ENCODE results near the gene IL20.

Gene IL20

GRCh38 chr1:206828765-206829164, 36.7 kb upstream of the IL20 start:
- no peak overlapping the region for H2BK5ac ChIP-seq (ENCODE audit: low read depth, low read length, poor library complexity, severe bottlenecking)
- H4K91ac ChIP-seq (ENCODE audit: low read length): no peak overlapping the region
- no peak overlapping the region for H3K9ac ChIP-seq (ENCODE audit: low read length)
- no peak overlapping the region for H2AK5ac ChIP-seq (ENCODE audit: low read length, severe bottlenecking)
- no peak overlapping the region for H2BK15ac ChIP-seq (ENCODE audit: low read depth, poor library complexity, severe bottlenecking)
- no peak overlapping the region for H2BK12ac ChIP-seq (ENCODE audit: low read length in 2 of 2)
- no peaks in the 10 kb centered on the region for H3K9me3 ChIP-seq (ENCODE audit: control insufficient read depth, low read length)
- no peaks in the 10 kb centered on the region for H3K36me3 ChIP-seq (ENCODE audit: control insufficient read depth in 1 of 2, insufficient read depth in 2 of 2, low read depth in 1 of 2, low read length in 2 of 2)
- WGBS: 94% methylated on average over 3 of the region's 4 CpGs
- DNase-seq: no peak
- no peak overlapping the region for H2BK120ac ChIP-seq (ENCODE audit: low read depth, low read length)
- no peak overlapping the region for H4K8ac ChIP-seq (ENCODE audit: low read length)
- no peak overlapping the region for H3K27ac ChIP-seq (ENCODE audit: low read length, poor library complexity, severe bottlenecking)
- H3K18ac ChIP-seq (ENCODE audit: low read depth in 1 of 2, low read length in 2 of 2): no peak overlapping the region
- peaks cover 2% of the 10 kb centered on the region for H3K4me1 ChIP-seq (ENCODE audit: control insufficient read depth, insufficient read depth, low read depth, low read length)
- H3K4ac ChIP-seq (ENCODE audit: low read depth in 1 of 2, low read length in 2 of 2): no peak overlapping the region
- H3K14ac ChIP-seq (ENCODE audit: low read length in 2 of 2): no peak overlapping the region
- no peak overlapping the region for H2AFZ ChIP-seq (ENCODE audit: low read depth, low read length)
- H3K79me1 ChIP-seq (replicated peaks; ENCODE audit: low read length, poor library complexity, severe bottlenecking): no peaks in the 10 kb centered on the region
- no peak overlapping the region for H3K23ac ChIP-seq (ENCODE audit: low read length in 2 of 2)
- H3K27me3 ChIP-seq (ENCODE audit: control insufficient read depth in 1 of 2, insufficient read depth in 1 of 2, low read length in 2 of 2): peaks cover 7 to 13% of the 10 kb centered on the region in 2 experiments
- no peak overlapping the region for H3K4me2 ChIP-seq (ENCODE audit: low read length, poor library complexity, severe bottlenecking)
- H3K4me3 ChIP-seq (ENCODE audit: insufficient read depth in 1 of 2, low read depth in 1 of 2, low read length in 2 of 2): no peak overlapping the region

DNA sequence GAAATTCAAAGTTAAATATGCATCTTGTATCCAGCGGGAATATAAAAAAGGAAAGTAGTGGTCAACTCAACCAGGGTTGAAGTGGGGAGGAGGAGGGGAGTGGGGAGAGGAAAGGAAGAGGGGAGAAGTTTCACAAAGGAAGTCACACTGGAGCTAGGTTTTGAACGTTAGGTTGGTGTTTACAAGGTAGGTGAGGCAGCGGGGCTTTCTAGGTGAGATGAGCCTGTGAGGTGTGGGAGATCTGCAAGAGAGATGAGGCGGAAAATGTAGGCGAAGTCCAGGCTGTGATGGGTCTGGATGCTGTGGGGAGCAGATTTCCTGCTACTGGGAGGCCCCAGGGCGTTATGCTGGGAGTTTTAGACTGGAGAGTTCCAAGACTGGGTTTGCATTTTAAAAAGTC, 36.1 kb upstream of the IL20 start:
- Histone ChIP-seq H2AFZ (ENCODE audit: low read depth, low read length) (no peak overlapping the region), H2BK12ac (ENCODE audit: low read length in 2 of 2) (peak overlapping the region in 1 of 2 experiments; percentile 61), H3K23ac (ENCODE audit: low read length in 2 of 2) (no peak overlapping the region), H2BK5ac (ENCODE audit: low read depth, low read length, poor library complexity, severe bottlenecking) (no peak overlapping the region), H3K14ac (ENCODE audit: low read length in 2 of 2) (no peak overlapping the region), H2BK15ac (ENCODE audit: low read depth, poor library complexity, severe bottlenecking) (no peak overlapping the region), H3K27ac (ENCODE audit: low read length, poor library complexity, severe bottlenecking) (no peak overlapping the region), H2AK5ac (ENCODE audit: low read length, severe bottlenecking) (no peak overlapping the region), H3K79me1 (replicated peaks; ENCODE audit: low read length, poor library complexity, severe bottlenecking) (no peaks in the 10 kb centered on the region), H3K4me1 (ENCODE audit: control insufficient read depth, insufficient read depth, low read depth, low read length) (peaks cover 2% of the 10 kb centered on the region), H3K36me3 (ENCODE audit: control insufficient read depth in 1 of 2, insufficient read depth in 2 of 2, low read depth in 1 of 2, low read length in 2 of 2) (no peaks in the 10 kb centered on the region), H3K18ac (ENCODE audit: low read depth in 1 of 2, low read length in 2 of 2) (peak overlapping the region; percentile 6 to 59), H3K4me2 (ENCODE audit: low read length, poor library complexity, severe bottlenecking) (no peak overlapping the region), H4K8ac (ENCODE audit: low read length) (no peak overlapping the region), H3K4ac (ENCODE audit: low read depth in 1 of 2, low read length in 2 of 2) (no peak overlapping the region), H3K4me3 (ENCODE audit: insufficient read depth in 1 of 2, low read depth in 1 of 2, low read length in 2 of 2) (no peak overlapping the region), H3K27me3 (ENCODE audit: control insufficient read depth in 1 of 2, insufficient read depth in 1 of 2, low read length in 2 of 2) (peaks cover 12 to 13% of the 10 kb centered on the region in 2 experiments), H4K91ac (ENCODE audit: low read length) (no peak overlapping the region), H3K9me3 (ENCODE audit: control insufficient read depth, low read length) (no peaks in the 10 kb centered on the region), H3K9ac (ENCODE audit: low read length) (no peak overlapping the region), H2BK120ac (ENCODE audit: low read depth, low read length) (peak overlapping the region; percentile 38)
- DNase-seq: no peak
- 79% methylated on average over 5 of the region's 6 CpGs for whole genome bisulfite sequencing

- Histone ChIP-seq H3K79me1 (replicated peaks; ENCODE audit: low read length, poor library complexity, severe bottlenecking) (no peaks in the 10 kb centered on the region), H2AFZ (ENCODE audit: low read depth, low read length) (no peak overlapping the region), H2BK12ac (ENCODE audit: low read length in 2 of 2) (peak overlapping the region; percentile 4 to 61), H3K9me3 (ENCODE audit: control insufficient read depth, low read length) (no peaks in the 10 kb centered on the region), H4K91ac (ENCODE audit: low read length) (no peak overlapping the region), H2BK5ac (ENCODE audit: low read depth, low read length, poor library complexity, severe bottlenecking) (no peak overlapping the region), H2BK120ac (ENCODE audit: low read depth, low read length) (peak overlapping the region; percentile 38), H3K27me3 (ENCODE audit: control insufficient read depth in 1 of 2, insufficient read depth in 1 of 2, low read length in 2 of 2) (peaks cover 13 to 14% of the 10 kb centered on the region in 2 experiments), H3K18ac (ENCODE audit: low read depth in 1 of 2, low read length in 2 of 2) (peak overlapping the region; percentile 26 to 37), H3K4me1 (ENCODE audit: control insufficient read depth, insufficient read depth, low read depth, low read length) (peaks cover 2% of the 10 kb centered on the region), H3K4me3 (ENCODE audit: insufficient read depth in 1 of 2, low read depth in 1 of 2, low read length in 2 of 2) (no peak overlapping the region), H3K27ac (ENCODE audit: low read length, poor library complexity, severe bottlenecking) (no peak overlapping the region), H2BK15ac (ENCODE audit: low read depth, poor library complexity, severe bottlenecking) (peak overlapping the region; percentile 15), H4K8ac (ENCODE audit: low read length) (no peak overlapping the region), H3K23ac (ENCODE audit: low read length in 2 of 2) (no peak overlapping the region), H3K9ac (ENCODE audit: low read length) (no peak overlapping the region), H3K4me2 (ENCODE audit: low read length, poor library complexity, severe bottlenecking) (no peak overlapping the region), H3K4ac (ENCODE audit: low read depth in 1 of 2, low read length in 2 of 2) (no peak overlapping the region), H3K14ac (ENCODE audit: low read length in 2 of 2) (no peak overlapping the region), H2AK5ac (ENCODE audit: low read length, severe bottlenecking) (no peak overlapping the region), H3K36me3 (ENCODE audit: control insufficient read depth in 1 of 2, insufficient read depth in 2 of 2, low read depth in 1 of 2, low read length in 2 of 2) (no peaks in the 10 kb centered on the region)
- no peak for DNase-seq
- WGBS: no CpG with 5 or more reads among the region's 2 CpGs
Measured at GRCh38 chr1:206829875-206830274, 35.5 kb upstream of the IL20 start.

DNA sequence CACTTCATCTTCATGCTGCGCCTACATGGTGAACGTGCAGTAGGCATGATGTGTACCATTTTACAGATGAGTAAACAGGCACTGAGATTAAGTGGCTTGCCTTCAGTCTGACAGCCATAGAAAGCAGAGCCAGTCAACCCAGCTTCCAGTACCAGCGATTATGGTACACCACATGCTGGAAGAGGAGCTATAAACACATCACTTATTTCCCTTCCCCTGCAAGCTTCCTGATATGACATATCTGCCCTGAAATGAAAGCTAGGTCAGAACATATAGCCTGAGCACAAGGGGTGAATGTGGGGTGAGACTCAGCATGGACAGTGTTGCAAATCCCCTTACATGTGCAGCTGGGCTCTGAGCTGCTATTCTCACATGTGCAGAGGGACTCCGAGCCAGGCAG, 33.8 kb upstream of the IL20 start:
- no peak overlapping the region for H2BK5ac ChIP-seq (ENCODE audit: low read depth, low read length, poor library complexity, severe bottlenecking)
- no peaks in the 10 kb centered on the region for H3K9me3 ChIP-seq (ENCODE audit: control insufficient read depth, low read length)
- no peak for DNase-seq
- peak overlapping the region; percentile 30 to 37 for H3K18ac ChIP-seq (ENCODE audit: low read depth in 1 of 2, low read length in 2 of 2)
- H3K14ac ChIP-seq (ENCODE audit: low read length in 2 of 2): no peak overlapping the region
- H3K27me3 ChIP-seq (ENCODE audit: control insufficient read depth in 1 of 2, insufficient read depth in 1 of 2, low read length in 2 of 2): peaks cover 13 to 27% of the 10 kb centered on the region in 2 experiments
- H3K4ac ChIP-seq (ENCODE audit: low read depth in 1 of 2, low read length in 2 of 2): no peak overlapping the region
- no peak overlapping the region for H3K27ac ChIP-seq (ENCODE audit: low read length, poor library complexity, severe bottlenecking)
- H4K91ac ChIP-seq (ENCODE audit: low read length): no peak overlapping the region
- no peak overlapping the region for H3K9ac ChIP-seq (ENCODE audit: low read length)
- 96% methylated on average over 3 of the region's 4 CpGs for WGBS
- no peak overlapping the region for H3K4me2 ChIP-seq (ENCODE audit: low read length, poor library complexity, severe bottlenecking)
- no peak overlapping the region for H2AK5ac ChIP-seq (ENCODE audit: low read length, severe bottlenecking)
- H2BK12ac ChIP-seq (ENCODE audit: low read length in 2 of 2): peak overlapping the region in 1 of 2 experiments; percentile 22
- H4K8ac ChIP-seq (ENCODE audit: low read length): no peak overlapping the region
- no peak overlapping the region for H2BK120ac ChIP-seq (ENCODE audit: low read depth, low read length)
- H3K4me3 ChIP-seq (ENCODE audit: insufficient read depth in 1 of 2, low read depth in 1 of 2, low read length in 2 of 2): no peak overlapping the region
- H3K79me1 ChIP-seq (replicated peaks; ENCODE audit: low read length, poor library complexity, severe bottlenecking): no peaks in the 10 kb centered on the region
- no peak overlapping the region for H2AFZ ChIP-seq (ENCODE audit: low read depth, low read length)
- no peaks in the 10 kb centered on the region for H3K4me1 ChIP-seq (ENCODE audit: control insufficient read depth, insufficient read depth, low read depth, low read length)
- H3K23ac ChIP-seq (ENCODE audit: low read length in 2 of 2): no peak overlapping the region
- H3K36me3 ChIP-seq (ENCODE audit: control insufficient read depth in 1 of 2, insufficient read depth in 2 of 2, low read depth in 1 of 2, low read length in 2 of 2): no peaks in the 10 kb centered on the region
- H2BK15ac ChIP-seq (ENCODE audit: low read depth, poor library complexity, severe bottlenecking): no peak overlapping the region
